Measurements from ENCODE around the gene CALB2.

- TF ChIP-seq RNF2 (IDR thresholded peaks at IDR 0.05; ENCODE audit: borderline replicate concordance, low read depth) (no peak), RFX5 (IDR thresholded peaks at IDR 0.05) (no peak), CHD2 (IDR thresholded peaks at IDR 0.05; ENCODE audit: low read length, partially characterized antibody) (no peak), CTCF (IDR thresholded peaks at IDR 0.05) (no peak), MAZ (IDR thresholded peaks at IDR 0.05; ENCODE audit: borderline replicate concordance, low read depth, low read length) (no peak), POLR2A (IDR thresholded peaks at IDR 0.05; ENCODE audit: low read length) (no peak), HDAC2 (IDR thresholded peaks at IDR 0.05) (no peak), NR3C1 (IDR thresholded peaks at IDR 0.05) (no peak), HMGXB4 (CRISPR knock-in tag; IDR thresholded peaks at IDR 0.05; ENCODE audit: borderline replicate concordance) (no peak), BHLHE40 (IDR thresholded peaks at IDR 0.05; ENCODE audit: low read depth, low read length) (no peak), ELK1 (IDR thresholded peaks at IDR 0.05; ENCODE audit: low read depth, low read length) (no peak), JUNB (IDR thresholded peaks at IDR 0.05) (no peak), EP300 (IDR thresholded peaks at IDR 0.05) (no peak), REST (IDR thresholded peaks at IDR 0.05) (no peak)
These were observed 24.7 kb downstream of the CALB2 start for GRCh38 chr16:71383054-71383773.
